Esophagus squamous epithelium (tissue), 5 donors: ENCODE measurements around the gene IDH3B. TPM values are rescaled to one million over a fixed set of nuclear protein-coding genes. Genes with fewer than 3 reads are reported as not detected.
"Not testable (repeated sequence)": the region's sequence is repeated elsewhere in the genome, so short reads cannot be mapped to it uniquely, and the experiment has no call there.

ENCODE experiments used
- DNase-seq: peaks from one replicate; lab custom pipeline; 2025; lab: John Stamatoyannopoulos, UW
- H3K27ac ChIP-seq, 4 donors: fragments of 200-600 bp; sonication (generic); one replicate each; pipeline ENCODE4 v1.5.1; 2016 to 2019; ENCODE audit warnings: mild to moderate bottlenecking in 1 of 4
- H3K27me3 ChIP-seq, 4 donors: fragments of 200-600 bp; sonication (generic); 1 replicate in 3 of 4; 2 replicates in 1 of 4; pipeline versions ENCODE4 v1.5.1 to v1.6.0; 2017 to 2021; ENCODE audit warnings: antibody characterized with exemption in 1 of 4
- H3K36me3 ChIP-seq, 3 donors: fragments of 200-600 bp; sonication (generic); one replicate each; pipeline ENCODE4 v1.5.1; 2016 to 2019
- H3K4me1 ChIP-seq, 3 donors: fragments of 200-600 bp; sonication (generic); one replicate each; pipeline ENCODE4 v1.5.1; 2017 to 2019
- H3K4me3 ChIP-seq, 4 donors: fragments of 200-600 bp; sonication (generic); 1 replicate in 3 of 4; 2 replicates in 1 of 4; pipeline ENCODE4 v1.5.1; 2016 to 2019; ENCODE audit warnings: mild to moderate bottlenecking in 2 of 4, moderate library complexity in 1 of 4
- H3K9me3 ChIP-seq, 3 donors: fragments of 200-600 bp; sonication (generic); one replicate each; pipeline ENCODE4 v1.5.1; 2016 to 2019
- CTCF ChIP-seq, 6 experiments: fragments of 450-650 bp in 4 of 6; fragments of 200-600 bp in 2 of 6; sonication (generic) in 2 of 6; IDR thresholded peaks; one replicate each; pipeline ENCODE4 v1.5.1; 2016 to 2019; ENCODE audit warnings: antibody characterized with exemption in 6 of 6, mild to moderate bottlenecking in 4 of 6, moderate library complexity in 4 of 6
- POLR2A ChIP-seq, 4 donors: fragments of 450-650 bp; IDR thresholded peaks; one replicate each; pipeline ENCODE4 v1.6.1; 2017; ENCODE audit warnings: antibody characterized with exemption in 4 of 4, mild to moderate bottlenecking in 4 of 4, moderate library complexity in 3 of 4
- WGBS, 2 donors: methylation state at CpG; one replicate each; pipeline ENCODE4 v1.1.5; 2018; 5-methylcytosine and 5-hydroxymethylcytosine counted together
- intact Hi-C: fragments of 100-400 bp; cut with DNase I; formaldehyde crosslinking; loops from one replicate; pipeline ENCODE4 v1.15.0; 2022
- total RNA-seq, 4 donors: library from RNA; depleted of rRNA; stranded (reverse); fragments of >200 nt; gene quantifications; one replicate each; pipeline ENCODE4 v1.1.0, GENCODE V29; 2016
- donor health status: DM: yes; HTN: yes; CAD: no.

The IDH3B gene
- total RNA-seq, 4 donors from 2014 or later: 77.4 to 136 (median 123) TPM

DNA sequence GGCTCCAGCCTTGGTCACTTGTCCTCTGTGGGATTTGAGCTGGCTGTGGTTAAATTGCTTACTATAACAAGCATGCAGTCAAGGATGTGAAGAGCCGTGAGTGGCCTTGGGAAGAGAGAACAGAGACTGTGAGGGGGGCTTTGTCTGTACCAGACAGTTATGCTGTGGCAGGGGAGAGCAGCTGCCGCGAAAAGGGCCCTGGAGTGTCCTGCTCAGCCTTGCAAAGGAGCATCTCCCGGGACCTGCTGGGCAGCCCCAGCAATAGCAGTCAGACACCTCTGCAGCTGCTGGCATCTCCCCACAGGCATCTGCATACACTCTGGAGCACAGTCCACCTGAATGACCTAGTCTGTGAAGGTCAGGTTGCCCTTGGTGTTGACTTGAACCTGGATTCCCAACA is 34.9 kb upstream of the IDH3B start:
- TF ChIP-seq CTCF (IDR thresholded peaks at IDR 0.05) (no peak), POLR2A (IDR thresholded peaks at IDR 0.05) (no peak)
- peaks cover 0 to 58% (median 3%) of the 10 kb centered on the region in 4 donors for H3K27me3 ChIP-seq
- DNase-seq: no peak
- H3K27ac ChIP-seq: no peak overlapping the region
- WGBS, 2 donors: 77 to 81% methylated on average over 4 of the region's 4 CpGs
- H3K36me3 ChIP-seq: no peaks in the 10 kb centered on the region
- no peaks in the 10 kb centered on the region for H3K9me3 ChIP-seq
- H3K4me3 ChIP-seq: no peak overlapping the region
- H3K4me1 ChIP-seq: peaks cover under 1 to 8% (median 3%) of the 10 kb centered on the region in 3 donors
- intact Hi-C loops: no loop called here

DNA sequence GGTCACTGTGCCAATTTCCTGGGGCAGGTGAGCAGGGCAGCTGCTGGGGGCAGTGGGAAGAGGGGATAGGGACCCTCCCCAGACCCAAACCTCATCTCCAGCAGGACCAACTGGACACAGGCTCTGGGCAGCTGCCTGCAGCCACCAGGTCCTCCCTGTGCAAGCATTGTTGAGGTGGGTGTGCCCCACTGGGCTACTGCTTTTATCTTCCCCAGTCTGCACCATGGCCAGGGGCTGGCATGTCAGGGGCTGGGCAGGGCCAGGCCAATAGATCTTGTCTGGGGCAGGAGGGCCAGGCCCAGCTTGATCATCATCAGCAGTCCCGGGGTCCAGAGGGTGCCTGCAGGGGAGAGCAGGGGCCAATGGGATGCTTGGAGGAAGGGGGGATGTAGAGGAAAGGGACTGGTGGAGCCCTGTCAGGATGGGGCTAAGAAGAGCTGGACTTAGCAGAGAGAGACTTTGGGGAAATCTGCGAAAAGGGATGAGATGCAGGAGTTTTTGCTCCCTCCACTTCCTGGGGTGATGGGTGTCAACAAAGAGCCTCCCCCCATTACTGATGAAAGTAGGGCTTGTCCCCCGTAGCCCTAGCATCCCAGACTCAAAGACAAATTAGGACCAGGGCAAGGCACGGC is 34.3 kb upstream of the IDH3B start:
- WGBS, 2 donors: 60 to 74% methylated on average over 3 to 4 of the region's 4 CpGs
- H3K27me3 ChIP-seq: peaks cover 0 to 64% (median 6%) of the 10 kb centered on the region in 4 donors
- no peak for DNase-seq

DNA sequence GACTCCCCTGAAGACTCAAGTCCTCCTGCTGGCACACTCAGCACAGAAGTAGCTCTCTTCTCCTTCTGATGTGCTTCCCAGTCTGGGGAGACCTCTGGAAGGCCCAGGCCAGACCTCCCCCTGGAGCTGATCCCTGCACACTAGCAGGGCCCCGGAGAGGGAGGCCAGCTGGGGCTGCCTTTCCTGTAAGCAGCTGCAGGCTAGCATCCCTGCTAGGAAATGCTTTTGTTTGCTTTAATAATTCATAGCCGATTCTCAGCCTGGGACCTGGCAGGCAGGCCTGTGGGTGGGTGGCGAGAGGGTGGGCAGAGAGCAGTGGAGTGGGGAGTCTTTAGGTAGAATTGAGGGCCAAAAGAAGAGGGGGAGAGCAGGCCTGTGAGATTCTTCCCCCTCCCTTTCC is 33.8 kb upstream of the IDH3B start:
- Histone ChIP-seq H3K27me3 (peaks cover 0 to 66% (median 6%) of the 10 kb centered on the region in 4 donors), H3K4me3 (no peak overlapping the region), H3K27ac (no peak overlapping the region), H3K9me3 (no peaks in the 10 kb centered on the region), H3K4me1 (peaks cover 6 to 16% (median 7%) of the 10 kb centered on the region in 3 donors), H3K36me3 (no peaks in the 10 kb centered on the region)
- no peak for TF ChIP-seq POLR2A (IDR thresholded peaks at IDR 0.05)
- no peak for TF ChIP-seq CTCF (IDR thresholded peaks at IDR 0.05)
- no peak for DNase-seq
- WGBS, 2 donors: 60% methylated on average over 2 of the region's 3 CpGs; no CpG with 5 or more reads in 1 of the 2 donors
- intact Hi-C loops: no loop called here

More for the DNA sequence above, 34.3 kb upstream of the IDH3B start:
- Histone ChIP-seq H3K27ac (no peak overlapping the region), H3K36me3 (no peaks in the 10 kb centered on the region), H3K9me3 (no peaks in the 10 kb centered on the region), H3K4me1 (peaks cover 6 to 14% (median 7%) of the 10 kb centered on the region in 3 donors), H3K4me3 (no peak overlapping the region)
- TF ChIP-seq POLR2A (IDR thresholded peaks at IDR 0.05): no peak
- no peak for TF ChIP-seq CTCF (IDR thresholded peaks at IDR 0.05)
- intact Hi-C loops: no loop called here

GRCh38 chr20:2696646-2697045 is 32.6 kb upstream of the IDH3B start:
- TF ChIP-seq CTCF (IDR thresholded peaks at IDR 0.05) (no peak), POLR2A (IDR thresholded peaks at IDR 0.05) (no peak)
- WGBS, 2 donors: 85 to 86% methylated on average over 5 to 6 of the region's 9 CpGs
- intact Hi-C loops: no loop called here
- H3K4me3 ChIP-seq: no peak overlapping the region
- no peak for DNase-seq
- H3K27ac ChIP-seq: no peak overlapping the region
- peaks cover 6 to 24% (median 11%) of the 10 kb centered on the region in 3 donors for H3K4me1 ChIP-seq
- H3K27me3 ChIP-seq: peaks cover 0 to 72% (median 6%) of the 10 kb centered on the region in 4 donors
- no peaks in the 10 kb centered on the region for H3K9me3 ChIP-seq
- H3K36me3 ChIP-seq: no peaks in the 10 kb centered on the region

DNA sequence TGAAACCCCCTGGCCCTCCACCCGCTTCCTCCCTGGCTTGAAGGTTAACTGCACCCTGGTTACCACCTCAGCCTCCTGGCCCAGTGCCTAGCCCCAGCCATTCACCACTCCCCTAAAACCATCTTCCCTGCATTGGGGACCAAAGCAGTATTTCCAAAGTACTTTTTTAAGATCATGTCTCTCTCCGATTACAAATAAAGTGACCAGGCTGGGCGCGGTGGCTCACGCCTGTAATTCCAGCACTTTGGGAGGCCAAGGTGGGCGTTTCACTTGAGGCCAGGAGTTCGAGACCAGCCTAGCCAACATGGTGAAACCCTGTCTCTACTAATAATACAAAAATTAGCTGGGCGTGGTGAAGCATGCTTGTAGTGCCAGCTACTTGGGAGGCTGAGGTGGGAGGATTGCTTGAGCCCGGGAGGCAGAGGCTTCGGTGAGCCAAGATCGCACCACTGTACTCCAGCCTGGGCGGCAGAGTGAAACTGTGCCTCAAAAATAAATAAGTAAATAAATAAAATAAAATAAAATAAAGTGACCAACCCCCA is 32.0 kb upstream of the IDH3B start:
- DNase-seq, H3K9me3 ChIP-seq, H3K36me3 ChIP-seq, intact Hi-C loops, H3K27ac ChIP-seq, H3K4me3 ChIP-seq: not testable (repeated sequence)
- WGBS, 2 donors: 87 to 91% methylated on average over 6 to 12 of the region's 12 CpGs
- peaks cover 0 to 73% (median 6%) of the 10 kb centered on the region in 4 donors for H3K27me3 ChIP-seq
- peaks cover 6 to 27% (median 14%) of the 10 kb centered on the region in 3 donors for H3K4me1 ChIP-seq
